GM21515 (cell line): Measurements from ENCODE around the gene PRG2.
"Not testable (repeated sequence)": the region's sequence is repeated elsewhere in the genome, so short reads cannot be mapped to it uniquely, and the experiment has no call there.

Source experiments
- ATAC-seq: cut with Tn5 transposase; IDR thresholded peaks from one replicate; pipeline ENCODE4 v1.9.1; 2021; ENCODE audit not compliant: unreplicated experiment

The PRG2 gene

DNA sequence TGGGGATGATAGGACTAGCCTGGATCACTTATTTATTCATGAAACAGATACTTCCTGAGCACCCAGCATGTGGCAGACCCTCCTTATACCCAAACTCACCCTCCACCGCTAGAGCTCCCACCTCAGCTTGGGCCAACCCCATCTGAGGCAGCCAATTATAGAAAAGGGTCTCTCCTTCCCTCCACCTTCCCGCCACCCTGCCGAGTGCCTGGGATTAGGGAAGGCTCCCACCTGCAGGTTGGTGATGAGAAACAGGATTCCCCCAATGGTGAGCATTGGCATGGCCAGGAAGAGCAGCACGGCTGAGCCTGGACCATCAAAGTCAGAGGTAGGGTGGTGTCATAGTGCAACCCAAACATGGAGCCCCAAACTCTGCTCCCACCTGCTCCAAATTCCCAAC lies 30.6 kb upstream of the PRG2 start:
- ATAC-seq = no peak

GRCh38 chr11:57419146-57419545 lies 28.7 kb upstream of the PRG2 start:
- ATAC-seq = no peak

DNA sequence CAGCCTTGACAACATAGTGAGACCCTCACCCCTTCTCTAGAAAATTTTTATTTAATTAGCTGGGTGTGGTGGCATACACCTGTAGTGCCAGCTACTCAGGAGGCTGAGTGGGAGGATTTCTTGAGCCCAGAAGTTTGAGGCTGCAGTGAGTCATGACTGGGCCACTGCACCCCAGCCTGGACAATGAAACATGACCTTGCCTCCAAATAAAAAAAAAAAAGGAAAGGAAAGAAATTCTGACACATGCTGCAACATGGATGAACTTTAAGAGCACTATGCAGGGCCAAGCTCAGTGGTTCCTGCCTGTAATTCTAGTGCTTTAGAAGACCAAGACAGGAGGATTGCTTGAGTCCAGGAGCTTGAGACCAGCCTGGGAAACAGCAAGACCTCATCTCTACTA lies 27.7 kb upstream of the PRG2 start:
- ATAC-seq = no peak

GRCh38 chr11:57417056-57417455 lies 26.6 kb upstream of the PRG2 start:
- ATAC-seq = no peak

- no peak for ATAC-seq
Observed at GRCh38 chr11:57416436-57416835, 26.0 kb upstream of the PRG2 start.

GRCh38 chr11:57414612-57415212 lies 24.3 kb upstream of the PRG2 start:
- no peak for ATAC-seq

GRCh38 chr11:57413681-57414080 lies 23.2 kb upstream of the PRG2 start:
- ATAC-seq = no peak

DNA sequence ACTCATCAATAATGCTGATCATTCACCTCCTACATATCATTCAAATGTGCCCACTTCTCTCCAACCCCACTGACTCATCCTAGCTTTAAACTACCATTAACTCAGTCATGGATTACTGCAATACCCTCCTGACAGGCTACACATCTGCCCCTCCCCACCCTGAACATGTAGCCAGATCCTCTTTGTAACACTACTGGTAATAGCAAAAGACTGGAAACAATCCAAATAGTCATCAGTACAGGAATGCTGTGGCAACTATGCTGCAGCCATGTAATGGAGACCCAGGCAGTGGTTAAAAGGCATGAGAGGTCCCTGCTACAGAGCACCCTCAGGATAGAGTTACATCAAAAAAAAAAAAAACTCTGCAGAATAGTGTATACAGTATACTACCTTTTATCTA lies 19.8 kb upstream of the PRG2 start:
- no peak for ATAC-seq

DNA sequence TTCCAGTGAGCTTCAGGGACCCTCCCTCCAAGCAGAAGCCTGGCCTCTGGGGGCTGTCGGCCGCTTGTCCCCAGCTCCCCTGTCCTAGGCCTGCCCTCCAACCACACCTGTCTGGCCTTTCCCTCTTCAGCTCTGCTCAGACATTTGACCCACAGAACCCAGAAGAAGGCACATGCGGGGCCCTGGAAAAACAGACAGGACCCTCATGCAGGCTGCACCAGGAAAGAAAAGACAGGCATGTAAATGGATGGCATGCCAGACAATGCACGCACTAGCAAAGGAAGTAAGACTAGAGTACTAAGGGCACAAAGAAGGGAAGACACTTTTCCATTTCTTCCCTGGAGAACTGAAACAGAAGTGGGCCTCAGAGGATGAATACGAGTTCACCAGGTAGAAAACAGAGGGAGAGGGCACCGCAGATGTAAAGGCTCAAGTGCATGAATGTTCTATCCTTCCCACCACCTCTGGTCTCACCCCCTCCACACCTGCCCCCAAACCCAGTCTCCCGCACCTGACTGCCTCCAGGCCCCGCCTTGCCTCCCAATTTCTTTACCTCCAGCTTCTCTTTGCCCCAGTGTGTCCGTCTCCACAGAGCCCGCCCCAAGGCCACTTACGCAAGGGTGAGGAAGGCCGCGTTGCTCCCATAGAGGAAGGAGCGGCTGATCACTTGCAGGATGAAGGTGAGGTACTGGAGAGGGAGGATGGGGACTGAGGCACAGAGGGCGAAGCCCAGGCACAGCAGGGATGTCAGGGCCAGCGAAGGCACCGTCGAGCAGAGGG lies 19.1 kb upstream of the PRG2 start:
- ATAC-seq = no peak

GRCh38 chr11:57408771-57409170 lies 18.3 kb upstream of the PRG2 start:
- ATAC-seq = no peak

DNA sequence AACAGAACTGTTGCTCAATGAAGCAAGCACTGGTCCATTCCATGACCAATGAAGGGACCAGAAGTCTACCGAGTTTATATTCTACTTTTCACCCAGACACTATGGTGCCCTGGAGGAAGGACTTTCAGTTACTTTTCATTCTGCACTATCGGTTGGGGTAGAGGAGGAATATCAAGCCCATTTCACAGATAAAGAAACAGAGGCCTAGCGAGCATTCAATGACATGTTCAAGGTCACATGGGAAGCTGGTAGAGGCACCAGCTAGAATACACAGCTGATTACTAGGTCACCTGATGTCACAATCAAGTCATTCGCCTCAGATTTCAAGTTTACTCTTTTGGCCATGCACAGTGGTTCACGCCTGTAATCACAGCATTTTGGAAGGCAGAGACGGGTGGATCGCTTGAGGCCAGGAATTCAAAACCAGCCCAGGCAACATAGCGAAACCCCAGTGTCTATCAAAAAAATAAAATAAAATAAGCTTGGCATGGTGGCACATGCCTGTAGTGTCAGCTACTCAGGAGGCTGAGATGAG lies 17.6 kb upstream of the PRG2 start:
- ATAC-seq = no peak

DNA sequence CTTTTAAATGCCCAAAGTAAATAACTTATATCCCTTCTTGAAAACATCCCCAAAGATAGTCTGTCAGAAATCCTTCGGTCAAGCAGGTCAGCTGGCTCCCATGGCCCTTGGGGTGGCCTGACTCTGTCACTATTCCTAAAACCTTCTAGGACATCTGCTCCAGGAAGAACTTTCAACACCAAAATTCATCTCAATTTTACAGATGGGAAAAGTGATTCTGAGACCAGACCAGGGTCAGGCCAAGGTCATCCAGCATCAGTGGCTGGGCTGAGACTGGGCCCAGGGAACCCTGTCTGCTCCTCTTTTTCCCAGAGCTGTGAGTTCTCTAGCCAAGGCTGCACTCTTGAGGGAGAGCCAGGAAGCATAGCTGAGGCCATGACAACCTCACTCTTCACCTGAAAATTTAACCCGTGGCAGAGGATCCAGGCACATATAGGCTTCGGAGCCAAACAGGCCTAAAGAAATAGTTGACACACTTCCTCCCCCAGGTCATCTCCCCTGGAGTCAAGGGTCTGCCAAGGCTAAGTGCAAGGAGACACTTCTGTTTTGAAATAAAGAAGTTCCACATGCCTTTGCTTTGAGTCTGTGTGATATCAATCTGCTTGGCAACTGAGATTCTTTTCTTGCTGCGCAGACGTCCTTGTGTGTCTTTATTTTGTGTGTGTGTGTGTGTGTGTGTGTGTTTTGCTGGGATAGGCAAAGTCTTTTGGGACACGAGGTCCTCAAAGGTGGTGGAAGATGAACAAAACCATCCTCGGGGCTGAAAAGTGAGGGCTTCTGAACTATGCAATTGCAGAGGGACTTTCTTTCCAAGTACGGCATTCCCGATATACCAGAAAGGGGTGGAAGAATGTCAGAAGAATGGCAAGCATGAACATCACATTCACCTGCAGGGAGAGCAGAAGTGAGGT lies 16.8 kb upstream of the PRG2 start:
- no peak for ATAC-seq

- peak; percentile 71 for ATAC-seq
Observed at GRCh38 chr11:57406337-57406904, 16.0 kb upstream of the PRG2 start.

DNA sequence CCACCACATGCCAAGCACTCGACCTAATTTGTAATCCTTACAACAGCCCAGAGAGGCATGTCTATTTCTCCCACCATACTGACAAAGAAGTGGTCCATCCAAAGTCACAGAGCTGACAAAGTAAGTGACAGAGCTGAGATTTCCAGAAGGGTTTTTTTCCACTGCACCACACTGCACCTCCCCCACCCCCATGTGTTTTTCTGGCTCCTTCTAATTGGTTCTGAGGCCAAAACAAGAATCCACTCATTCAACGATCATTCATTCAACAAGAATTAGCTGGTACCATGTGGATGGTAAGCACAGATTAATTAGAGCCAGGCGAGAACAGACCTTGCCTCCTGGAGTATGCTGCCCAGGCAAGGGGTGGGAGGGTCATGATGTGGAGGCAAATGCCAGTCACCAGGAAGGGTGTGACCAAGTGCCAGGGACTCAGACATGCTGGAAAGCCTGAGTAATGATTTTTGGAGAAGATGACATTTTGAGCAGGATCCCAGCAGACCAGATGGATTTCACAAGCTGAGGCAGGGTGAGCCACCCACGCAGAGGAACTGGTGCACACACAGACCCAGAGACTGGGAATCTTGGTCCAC lies 14.9 kb upstream of the PRG2 start:
- ATAC-seq = no peak

DNA sequence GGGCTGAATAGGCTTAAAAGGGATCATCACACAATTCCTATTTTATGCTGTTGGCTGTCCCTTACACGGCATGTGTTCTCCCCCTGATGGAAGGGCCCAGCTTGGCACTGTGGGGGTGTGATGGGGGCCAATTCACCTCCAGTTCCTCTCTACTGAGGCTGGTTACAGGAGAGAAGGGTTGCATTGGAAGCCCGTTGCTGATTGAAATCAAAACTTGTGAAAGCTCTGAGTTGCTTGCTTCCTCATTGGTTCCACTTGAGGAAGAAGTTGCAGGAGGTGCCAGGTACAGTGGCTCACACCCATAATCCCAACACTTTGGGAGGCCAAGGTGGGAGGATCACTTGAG lies 13.3 kb upstream of the PRG2 start:
- ATAC-seq = no peak

DNA sequence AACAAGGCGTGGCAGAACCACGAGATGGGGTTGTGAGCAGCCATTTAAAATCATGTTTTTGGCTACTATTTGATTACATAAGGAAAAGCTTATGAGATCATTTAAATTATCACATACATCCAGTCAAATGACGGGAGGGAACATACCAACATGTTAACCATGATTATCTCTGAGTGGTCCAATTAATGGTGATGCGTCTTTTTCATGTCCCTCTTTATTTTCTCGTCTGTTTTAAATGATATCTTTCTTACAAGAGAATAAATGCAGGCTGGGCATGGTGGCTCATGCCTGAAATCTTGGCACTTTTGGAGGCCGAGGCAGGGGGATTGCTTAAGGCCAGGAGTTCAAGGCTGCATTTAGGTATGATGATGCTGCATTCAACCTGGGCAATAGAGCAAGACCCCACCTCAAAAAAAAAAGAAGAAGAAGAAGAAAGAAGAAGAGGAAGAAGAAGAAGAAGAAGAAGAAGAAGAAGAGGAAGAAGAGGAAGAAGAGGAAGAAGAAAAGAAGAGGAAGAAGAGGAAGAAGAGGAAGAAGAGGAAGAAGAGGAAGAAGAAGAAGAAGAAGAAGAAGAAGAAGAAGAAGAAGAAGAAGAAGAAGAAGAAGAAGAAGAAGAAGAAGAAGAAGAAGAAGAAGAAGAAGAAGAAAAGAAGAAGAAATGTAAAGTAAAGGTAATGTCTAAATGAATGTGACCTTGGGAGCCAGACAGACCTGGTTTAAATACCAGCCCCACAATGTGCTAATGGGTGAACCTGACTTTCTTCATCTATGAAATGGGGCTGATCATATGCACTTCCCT lies 12.8 kb upstream of the PRG2 start:
- not testable (repeated sequence) for ATAC-seq

DNA sequence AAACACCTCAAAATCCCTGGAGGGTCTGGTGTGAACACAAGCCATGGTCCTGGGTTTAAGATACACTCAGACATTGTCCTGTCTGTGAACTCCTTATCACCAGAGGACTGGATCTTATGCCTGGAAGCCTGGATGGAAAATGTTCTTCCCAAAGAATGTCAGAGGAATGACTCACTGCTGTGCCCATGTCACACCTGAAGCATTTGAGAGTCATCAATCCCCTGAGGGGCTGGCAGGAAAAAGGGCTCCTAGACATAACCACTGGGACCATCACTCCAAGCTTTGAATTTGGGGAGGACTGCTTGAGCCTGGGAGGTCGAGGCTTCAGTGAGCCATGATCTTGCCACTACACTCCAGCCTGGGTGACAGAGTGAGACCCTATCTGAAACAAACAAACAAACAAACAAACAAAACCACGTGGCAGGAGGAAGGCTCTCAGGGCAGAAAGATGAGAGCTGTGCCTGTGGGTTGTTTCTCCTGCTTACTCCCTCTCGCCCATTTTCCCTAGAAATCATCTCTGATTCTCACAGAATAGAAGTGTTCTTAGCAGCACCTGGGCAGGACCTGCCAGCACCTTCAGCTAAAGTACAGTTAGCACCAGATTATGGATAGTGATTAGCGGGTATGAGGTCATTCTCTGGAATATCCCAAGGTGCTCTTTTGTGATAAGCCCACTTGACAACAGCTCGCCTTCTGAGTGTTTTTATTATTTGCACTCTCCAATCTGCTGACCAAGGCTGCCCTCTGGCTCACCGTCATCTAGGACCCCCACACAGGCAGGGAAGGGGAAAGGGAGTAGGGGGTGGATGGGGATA lies 11.9 kb upstream of the PRG2 start:
- ATAC-seq = no peak

- no peak for ATAC-seq
Observed at GRCh38 chr11:57399972-57400578, 9.6 kb upstream of the PRG2 start.

DNA sequence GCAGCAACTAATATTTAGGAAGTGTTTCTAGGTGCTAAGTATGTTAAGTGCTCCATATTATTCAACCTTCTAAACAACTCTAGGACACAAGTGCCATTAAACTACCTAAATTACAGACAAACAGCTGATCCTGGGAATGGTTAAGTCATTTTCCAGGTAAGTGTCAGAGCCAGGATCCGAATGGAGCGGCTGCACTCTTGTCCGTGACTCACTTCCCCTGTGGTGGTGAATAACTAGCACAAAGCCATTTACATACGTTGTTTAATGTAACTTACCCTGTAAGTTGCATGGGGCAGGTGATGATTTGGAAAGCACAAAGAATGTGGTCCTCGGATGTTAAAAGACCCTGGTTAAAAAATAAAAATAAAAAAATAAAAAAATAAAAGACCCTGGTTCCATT lies 8.8 kb upstream of the PRG2 start:
- ATAC-seq = no peak
